ENCODE measurements around the gene BLOC1S4. TPM values are rescaled to one million over a fixed set of nuclear protein-coding genes. Genes with fewer than 3 reads are reported as not detected.

Gene BLOC1S4
- total RNA-seq, 1 donor from 2014 or later: 10.7 TPM

- Histone ChIP-seq H3K4me3 (no peak overlapping the region), H3K9me3 (no peaks in the 10 kb centered on the region), H3K4me1 (no peaks in the 10 kb centered on the region), H3K27ac (no peak overlapping the region), H3K36me3 (no peaks in the 10 kb centered on the region), H3K27me3 (no peaks in the 10 kb centered on the region)
- ATAC-seq (no peak), DNase-seq (no peak)
- TF ChIP-seq CTCF (IDR thresholded peaks at IDR 0.05): no peak
- intact Hi-C loops (cut with DNase I): no loop called here
These were observed 32.9 kb upstream of the BLOC1S4 start for GRCh38 chr4:6682862-6683590.

GRCh38 chr4:6684656-6685055 is 31.3 kb upstream of the BLOC1S4 start:
- no peak for TF ChIP-seq CTCF (IDR thresholded peaks at IDR 0.05)
- DNase-seq (no peak), ATAC-seq (no peak)
- H3K4me1 ChIP-seq: peaks cover 12% of the 10 kb centered on the region
- H3K9me3 ChIP-seq: no peaks in the 10 kb centered on the region
- intact Hi-C loops (cut with DNase I): no loop called here
- H3K27me3 ChIP-seq: no peaks in the 10 kb centered on the region
- no peaks in the 10 kb centered on the region for H3K36me3 ChIP-seq
- H3K4me3 ChIP-seq: no peak overlapping the region
- no peak overlapping the region for H3K27ac ChIP-seq

GRCh38 chr4:6686104-6686787 is 29.7 kb upstream of the BLOC1S4 start:
- Histone ChIP-seq H3K36me3 (no peaks in the 10 kb centered on the region), H3K27ac (no peak overlapping the region), H3K27me3 (no peaks in the 10 kb centered on the region), H3K4me1 (peaks cover 17% of the 10 kb centered on the region), H3K4me3 (no peak overlapping the region), H3K9me3 (no peaks in the 10 kb centered on the region)
- ATAC-seq: no peak
- intact Hi-C loops (cut with DNase I): no loop called here
- no peak for TF ChIP-seq CTCF (IDR thresholded peaks at IDR 0.05)
- DNase-seq: no peak

GRCh38 chr4:6687947-6688878 is 27.8 kb upstream of the BLOC1S4 start:
- no peak for TF ChIP-seq CTCF (IDR thresholded peaks at IDR 0.05)
- H3K4me3 ChIP-seq: no peak overlapping the region
- peaks cover 18% of the 10 kb centered on the region for H3K4me1 ChIP-seq
- intact Hi-C loops (cut with DNase I): no loop called here
- ATAC-seq: no peak
- H3K36me3 ChIP-seq: no peaks in the 10 kb centered on the region
- H3K27ac ChIP-seq: peak overlapping the region; percentile 80
- no peaks in the 10 kb centered on the region for H3K9me3 ChIP-seq
- DNase-seq: no peak
- no peaks in the 10 kb centered on the region for H3K27me3 ChIP-seq

- TF ChIP-seq CTCF (IDR thresholded peaks at IDR 0.05): no peak
- ATAC-seq (peak; percentile 51), DNase-seq (no peak)
- Histone ChIP-seq H3K4me3 (peak overlapping the region; percentile 23), H3K9me3 (no peaks in the 10 kb centered on the region), H3K4me1 (peaks cover 23% of the 10 kb centered on the region), H3K36me3 (no peaks in the 10 kb centered on the region), H3K27ac (peak overlapping the region; percentile 80), H3K27me3 (no peaks in the 10 kb centered on the region)
- intact Hi-C loops (cut with DNase I): no loop called here
These were observed 27.0 kb upstream of the BLOC1S4 start for GRCh38 chr4:6688879-6689505.

Data from upper lobe of right lung (tissue), 1 donor.